ENCODE measurements around the gene GIMAP4. TPM values are rescaled to one million over a fixed set of nuclear protein-coding genes. Genes with fewer than 3 reads are reported as not detected.
A peak's percentile ranks its signal among the peaks of the same experiment; 100 is the strongest.

Gene GIMAP4
- total and polyA plus RNA-seq, 7 experiments from 2014 or later: 74.9 to 762 (median 406) TPM

DNA sequence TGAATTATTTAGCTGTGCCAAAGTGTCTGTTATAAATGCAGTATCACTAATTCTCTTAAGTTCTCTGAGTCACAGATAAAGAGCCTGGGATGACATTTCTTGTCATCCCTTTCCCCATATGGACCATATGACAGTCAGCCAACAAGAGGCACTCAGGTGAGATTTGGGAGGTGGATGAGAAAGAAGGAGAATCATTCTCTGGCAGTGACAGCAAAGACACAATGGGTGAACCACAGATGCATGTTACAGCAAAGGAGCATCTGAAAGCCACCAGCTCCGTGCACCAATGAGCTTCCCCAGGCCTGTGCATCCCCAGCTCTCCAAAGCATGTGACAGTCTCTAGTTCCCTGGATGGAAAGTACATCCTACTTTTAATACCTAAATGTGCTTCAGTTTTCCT, 54.2 kb downstream of the GIMAP4 start:
- H3K4me1 ChIP-seq (ENCODE audit: control insufficient read depth in 2 of 2, insufficient read depth in 2 of 2, low read length in 2 of 2): peaks cover 0 to 25% of the 10 kb centered on the region in 2 donors
- H3K4me3 ChIP-seq (ENCODE audit: low read length): no peak overlapping the region
- H3K9me3 ChIP-seq (ENCODE audit: control insufficient read depth in 2 of 3, low read length in 3 of 3): peaks cover 0 to 8% (median 3%) of the 10 kb centered on the region in 3 experiments
- no peaks in the 10 kb centered on the region for H3K27me3 Mint-ChIP-seq
- peaks cover 25 to 85% (median 74%) of the 10 kb centered on the region in 7 donors for H3K4me1 Mint-ChIP-seq
- H3K27ac ChIP-seq (ENCODE audit: low read depth, low read length): peak overlapping the region; percentile 60
- DNase-seq (no peak), ATAC-seq (no peak)
- ChIA-PET CTCF (interaction anchor here (1.0 to 3.1 kb wide), 2 partner anchors 37 to 52 kb away, joined by 3 to 11 read pairs; no protein-coding TSS in a partner anchor), POLR2A (interaction anchor here (1.0 to 18.5 kb wide), 20 partner anchors 9 to 173 kb away, joined by 3 to 327 read pairs (median 6); partner anchors contain the start of genes GIMAP1, GIMAP4, GIMAP5 and GIMAP6)
- intact Hi-C loops (cut with micrococcal nuclease): loop anchor here (1.0 to 2.0 kb wide), 2 partner anchors 10 to 53 kb away; no protein-coding TSS in a partner anchor
- H3K27ac Mint-ChIP-seq: peak overlapping the region; percentile 64 to 97 (median 88)
- peaks cover 0 to 51% (median 20%) of the 10 kb centered on the region in 11 donors for H3K9me3 Mint-ChIP-seq
- no peaks in the 10 kb centered on the region for H3K27me3 ChIP-seq (ENCODE audit: control insufficient read depth in 2 of 2, insufficient read depth in 2 of 2, low read length in 2 of 2)
- H3K4me3 Mint-ChIP-seq: peak overlapping the region; percentile 27 to 73 (median 54)
- H3K36me3 Mint-ChIP-seq: peaks cover 13 to 51% (median 31%) of the 10 kb centered on the region in 5 donors
- H3K36me3 ChIP-seq (ENCODE audit: control insufficient read depth in 2 of 3, insufficient read depth in 3 of 3, low read length in 3 of 3): peaks cover 0 to 6% (median 0%) of the 10 kb centered on the region in 3 experiments

Other genes with a start within 250 kb of the GIMAP4 start
- gene LRRC61, start 244.0 kb upstream of the GIMAP4 start, total RNA-seq: 10 to 100 TPM in 3 of 5 experiments, 1 to 10 TPM in 2; 8.3 to 30.0 (median 11.5) TPM
- 10 to 100 TPM; 18.2 to 21.6 TPM for gene LRRC61, start 244.0 kb upstream of the GIMAP4 start, polyA plus RNA-seq
- 10 to 100 TPM in 3 of 5 experiments, 1 to 10 TPM in 2; 7.0 to 13.2 (median 10.6) TPM for gene ACTR3C, start 243.8 kb upstream of the GIMAP4 start, total RNA-seq
- 1 to 10 TPM; 4.8 to 6.2 TPM for gene ACTR3C, start 243.8 kb upstream of the GIMAP4 start, polyA plus RNA-seq
- under 1 TPM in 1 of 5 experiments, not detected in 4; 0.38 TPM for gene RARRES2, start 225.8 kb upstream of the GIMAP4 start, total RNA-seq
- gene RARRES2, start 225.8 kb upstream of the GIMAP4 start, polyA plus RNA-seq: not detected
- 100 to 1,000 TPM in 1 of 5 experiments, 10 to 100 TPM in 4; 68.5 to 103 (median 79.7) TPM for gene REPIN1, start 198.6 kb upstream of the GIMAP4 start, total RNA-seq
- gene REPIN1, start 198.6 kb upstream of the GIMAP4 start, polyA plus RNA-seq: 10 to 100 TPM; 46.7 to 77.0 TPM
- gene ZNF775, start 188.1 kb upstream of the GIMAP4 start, total RNA-seq: 1 to 10 TPM; 1.1 to 5.7 (median 4.3) TPM
- gene ZNF775, start 188.1 kb upstream of the GIMAP4 start, polyA plus RNA-seq: 1 to 10 TPM; 3.3 to 7.4 TPM
- 10 to 100 TPM; 13.8 to 69.7 (median 52.5) TPM for gene GIMAP8, start 116.8 kb upstream of the GIMAP4 start, total RNA-seq
- gene GIMAP8, start 116.8 kb upstream of the GIMAP4 start, polyA plus RNA-seq: 10 to 100 TPM; 26.0 to 56.5 TPM
- gene GIMAP7, start 52.5 kb upstream of the GIMAP4 start, total RNA-seq: 100 to 1,000 TPM in 3 of 5 experiments, 10 to 100 TPM in 2; 66.3 to 555 (median 321) TPM
- gene GIMAP7, start 52.5 kb upstream of the GIMAP4 start, polyA plus RNA-seq: 1,000 to 10,000 TPM in 1 of 2 donors, 100 to 1,000 TPM in 1; 772 to 1,293 TPM
- gene GIMAP6, start 65.0 kb downstream of the GIMAP4 start, total RNA-seq: 100 to 1,000 TPM in 3 of 5 experiments, 10 to 100 TPM in 2; 40.3 to 173 (median 152) TPM
- 100 to 1,000 TPM; 130 to 188 TPM for gene GIMAP6, start 65.0 kb downstream of the GIMAP4 start, polyA plus RNA-seq
- gene GIMAP2, start 118.3 kb downstream of the GIMAP4 start, total RNA-seq: 100 to 1,000 TPM in 3 of 5 experiments, 10 to 100 TPM in 2; 79.4 to 286 (median 122) TPM
- 100 to 1,000 TPM; 150 to 153 TPM for gene GIMAP2, start 118.3 kb downstream of the GIMAP4 start, polyA plus RNA-seq
- gene GIMAP1, start 149.2 kb downstream of the GIMAP4 start, total RNA-seq: 100 to 1,000 TPM in 2 of 5 experiments, 10 to 100 TPM in 3; 23.3 to 124 (median 32.6) TPM
- 100 to 1,000 TPM in 1 of 2 donors, 10 to 100 TPM in 1; 75.4 to 104 TPM for gene GIMAP1, start 149.2 kb downstream of the GIMAP4 start, polyA plus RNA-seq
- 100 to 1,000 TPM in 3 of 5 experiments, 10 to 100 TPM in 2; 58.1 to 422 (median 214) TPM for gene GIMAP5, start 170.0 kb downstream of the GIMAP4 start, total RNA-seq
- gene GIMAP5, start 170.0 kb downstream of the GIMAP4 start, polyA plus RNA-seq: 100 to 1,000 TPM; 570 to 819 TPM
- 1 to 10 TPM in 3 of 5 experiments, not detected in 2; 2.0 to 7.1 (median 2.8) TPM for gene TMEM176B, start 233.0 kb downstream of the GIMAP4 start, total RNA-seq
- under 1 TPM in 1 of 2 donors, not detected in 1; 0.53 TPM for gene TMEM176B, start 233.0 kb downstream of the GIMAP4 start, polyA plus RNA-seq
- gene TMEM176A, start 233.4 kb downstream of the GIMAP4 start, total RNA-seq: 1 to 10 TPM in 3 of 5 experiments, not detected in 2; 1.3 to 4.4 (median 1.8) TPM
- gene TMEM176A, start 233.4 kb downstream of the GIMAP4 start, polyA plus RNA-seq: under 1 TPM; 0.35 to 0.38 TPM